Activated T-helper 1 cell treated with anti-CD3 and anti-CD28 coated beads, Interleukin-12 subunit alpha, Interleukin-12 subunit beta, Interleukin-2, Interleukin-4 antibody, amounts not matched to agents 30 ng/mL and 10 ng/mL and 1 ng/mL, durations not matched to agents 14 hours and 24 hours and 36 hours (primary cell): ENCODE data around the gene SUN3. TPM values are rescaled to one million over a fixed set of nuclear protein-coding genes. Genes with fewer than 3 reads are reported as not detected.
"Not testable (repeated sequence)": the region's sequence is repeated elsewhere in the genome, so short reads cannot be mapped to it uniquely, and the experiment has no call there.

Experiments
- DNase-seq: peaks from one replicate; pipeline ENCODE4 v3.0.0; 2021; ENCODE audit warnings: low spot score
- H3K27ac Mint-ChIP-seq: one replicate; pipeline ENCODE4 v1.8.0; 2021; ENCODE audit warnings: mild to moderate bottlenecking, mixed read lengths
- H3K27me3 Mint-ChIP-seq: one replicate; pipeline ENCODE4 v1.8.0; 2022; ENCODE audit warnings: mild to moderate bottlenecking, moderate library complexity, mixed read lengths; ENCODE audit not compliant: insufficient read depth
- H3K36me3 Mint-ChIP-seq: one replicate; pipeline ENCODE4 v1.8.0; 2021; ENCODE audit warnings: low read depth, mixed read lengths
- H3K4me1 Mint-ChIP-seq: one replicate; pipeline ENCODE4 v1.8.0; 2021; ENCODE audit warnings: low read depth, mixed read lengths
- H3K4me3 Mint-ChIP-seq: one replicate; pipeline ENCODE4 v1.8.0; 2021; ENCODE audit warnings: mild to moderate bottlenecking, moderate library complexity, mixed read lengths
- H3K9me3 Mint-ChIP-seq: one replicate; pipeline ENCODE4 v1.8.0; 2021; ENCODE audit warnings: mixed read lengths
- intact Hi-C: fragments of 100-400 bp; cut with micrococcal nuclease; formaldehyde crosslinking; loops from one replicate; pipeline ENCODE4 v1.15.1; 2024
- total RNA-seq: library from RNA; stranded (reverse); gene quantifications from 2 replicates; pipeline ENCODE4 v1.2.3, GENCODE V29; 2022

SUN3 gene
- total RNA-seq, 1 donor from 2014 or later = not detected

GRCh38 chr7:47989607-47990400 is 39.1 kb downstream of the SUN3 start:
- intact Hi-C loops = loop anchor here (2.0 kb wide), 1 partner anchor 309 kb away; no protein-coding TSS in a partner anchor
- Mint-ChIP-seq H3K9me3 (peaks cover 11% of the 10 kb centered on the region), H3K4me1 (peaks cover 17% of the 10 kb centered on the region)
- H3K4me3 Mint-ChIP-seq, H3K27me3 Mint-ChIP-seq, H3K27ac Mint-ChIP-seq, DNase-seq, H3K36me3 Mint-ChIP-seq: not testable (repeated sequence)

DNA sequence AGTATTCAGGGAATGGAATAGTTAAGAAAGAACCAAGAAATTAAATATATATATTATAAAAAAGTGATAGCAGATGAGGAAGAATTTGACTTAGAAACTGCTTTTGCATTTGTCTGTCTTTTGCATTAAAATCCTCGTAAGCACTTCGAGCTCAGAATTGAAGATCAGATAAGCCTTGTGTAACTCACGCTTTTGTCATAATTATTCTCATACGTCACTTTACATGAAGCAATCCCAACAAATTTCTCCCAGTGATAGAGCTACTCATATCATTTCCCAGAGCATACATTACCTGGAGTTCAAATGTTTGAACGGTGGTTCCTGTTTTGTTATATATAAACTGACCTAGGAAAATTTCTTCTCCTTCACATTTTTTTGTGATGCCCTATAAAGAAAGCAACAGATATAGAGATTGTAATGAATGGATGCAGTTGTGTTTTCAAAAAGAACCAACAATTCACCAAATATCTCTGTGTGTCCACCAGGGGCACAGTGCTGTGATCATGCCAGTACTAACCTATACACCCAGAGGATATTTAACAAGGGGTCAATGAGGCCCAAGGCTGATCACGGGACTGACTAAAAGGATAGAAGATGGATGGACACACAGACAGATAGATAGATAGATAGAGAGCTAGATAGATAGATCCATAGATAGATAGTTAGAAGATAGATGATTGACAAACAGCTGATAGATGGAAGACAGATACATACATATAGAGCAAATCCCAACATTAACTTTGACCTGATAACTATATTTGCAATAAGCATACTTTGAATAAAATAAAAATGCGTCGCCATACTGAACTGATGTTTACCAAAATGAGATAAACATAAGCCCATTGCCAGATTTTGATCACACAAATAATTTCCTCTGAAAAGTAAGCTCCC is 40.2 kb downstream of the SUN3 start:
- no peak overlapping the region for H3K27ac Mint-ChIP-seq
- peaks cover 4% of the 10 kb centered on the region for H3K27me3 Mint-ChIP-seq
- intact Hi-C loops = no loop called here
- no peak for DNase-seq
- peaks cover 17% of the 10 kb centered on the region for H3K4me1 Mint-ChIP-seq
- peaks cover 7% of the 10 kb centered on the region for H3K9me3 Mint-ChIP-seq
- H3K4me3 Mint-ChIP-seq = no peak overlapping the region
- H3K36me3 Mint-ChIP-seq = peaks cover 2% of the 10 kb centered on the region

GRCh38 chr7:47982610-47983009 is 46.3 kb downstream of the SUN3 start:
- Mint-ChIP-seq H3K4me1 (peaks cover 13% of the 10 kb centered on the region), H3K4me3 (no peak overlapping the region), H3K27me3 (peaks cover 5% of the 10 kb centered on the region), H3K27ac (no peak overlapping the region), H3K36me3 (peaks cover 11% of the 10 kb centered on the region), H3K9me3 (no peaks in the 10 kb centered on the region)
- intact Hi-C loops = no loop called here
- no peak for DNase-seq

- H3K36me3 Mint-ChIP-seq = peaks cover 24% of the 10 kb centered on the region
- H3K27ac Mint-ChIP-seq, H3K4me3 Mint-ChIP-seq, H3K9me3 Mint-ChIP-seq, H3K27me3 Mint-ChIP-seq, intact Hi-C loops, DNase-seq: not testable (repeated sequence)
- peaks cover 22% of the 10 kb centered on the region for H3K4me1 Mint-ChIP-seq
Observed at GRCh38 chr7:47980648-47981047, 48.3 kb downstream of the SUN3 start.

DNA sequence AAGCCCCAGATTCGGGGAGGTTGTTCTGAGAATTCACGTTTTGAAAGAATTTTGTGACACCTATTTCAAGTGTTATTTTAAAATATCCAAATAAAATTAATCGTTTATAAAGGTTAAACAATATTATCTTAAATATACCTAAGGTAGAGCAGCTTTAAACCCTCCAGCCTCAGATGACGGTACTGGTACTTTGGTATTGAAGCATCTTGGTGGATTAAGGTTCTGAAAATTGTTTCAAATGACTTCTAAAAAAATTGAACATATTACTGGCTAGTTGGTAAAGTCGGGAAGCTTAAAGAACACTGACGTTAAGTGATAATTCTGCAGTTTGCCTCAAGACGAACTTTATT is 49.1 kb downstream of the SUN3 start:
- intact Hi-C loops = loop anchor here (1.0 to 2.0 kb wide), 6 partner anchors 11 to 130 kb away; partner anchors contain the start of genes C7orf57 and UPP1
- Mint-ChIP-seq H3K36me3 (peaks cover 27% of the 10 kb centered on the region), H3K4me3 (peak overlapping the region; percentile 90), H3K9me3 (no peaks in the 10 kb centered on the region), H3K27me3 (peaks cover 5% of the 10 kb centered on the region), H3K4me1 (peaks cover 22% of the 10 kb centered on the region), H3K27ac (no peak overlapping the region)
- DNase-seq = no peak

- intact Hi-C loops = loop anchor here (1.0 to 2.0 kb wide), 6 partner anchors 12 to 131 kb away; partner anchors contain the start of genes C7orf57 and UPP1
- no peaks in the 10 kb centered on the region for H3K9me3 Mint-ChIP-seq
- H3K36me3 Mint-ChIP-seq = peaks cover 30% of the 10 kb centered on the region
- peaks cover 5% of the 10 kb centered on the region for H3K27me3 Mint-ChIP-seq
- peak within 1 kb of the TSS; percentile 90 for H3K4me3 Mint-ChIP-seq
- peaks cover 24% of the 10 kb centered on the region for H3K4me1 Mint-ChIP-seq
- H3K27ac Mint-ChIP-seq = peak within 1 kb of the TSS; percentile 96
- DNase-seq = peak; percentile 88
Observed at GRCh38 chr7:47979145-47979831, 49.6 kb downstream of the SUN3 start, which contains the start of gene HUS1. TSS of gene HUS1 (minus strand) at chr7:47979615. CDS start at chr7:47979519, 96 bp downstream.

DNA sequence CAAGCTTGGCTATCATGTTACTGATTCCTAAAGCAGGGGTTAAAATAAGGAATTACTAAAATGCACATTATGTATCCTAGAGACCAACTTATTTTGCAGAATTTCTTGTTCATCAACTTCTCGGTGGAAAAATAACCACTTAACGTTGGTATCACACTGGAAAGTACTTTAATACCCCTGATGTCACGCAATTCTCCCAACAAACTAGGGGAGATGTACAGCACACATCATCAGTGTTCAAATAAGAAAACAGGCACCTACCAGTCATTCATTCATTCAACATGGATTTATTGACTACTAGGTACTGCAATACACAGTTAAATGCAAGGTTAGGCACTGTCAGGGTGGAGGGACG is 50.1 kb downstream of the SUN3 start:
- Mint-ChIP-seq H3K4me3 (peak overlapping the region; percentile 90), H3K4me1 (peaks cover 29% of the 10 kb centered on the region), H3K27ac (peak overlapping the region; percentile 96)

GRCh38 chr7:47973739-47974138 is 55.2 kb downstream of the SUN3 start:
- H3K4me3 Mint-ChIP-seq = no peak overlapping the region
- no peaks in the 10 kb centered on the region for H3K27me3 Mint-ChIP-seq
- H3K4me1 Mint-ChIP-seq = peaks cover 37% of the 10 kb centered on the region
- no peaks in the 10 kb centered on the region for H3K9me3 Mint-ChIP-seq
- peak overlapping the region; percentile 60 for H3K27ac Mint-ChIP-seq
- DNase-seq = no peak
- intact Hi-C loops = no loop called here
- peaks cover 67% of the 10 kb centered on the region for H3K36me3 Mint-ChIP-seq

More for the DNA sequence above, 50.1 kb downstream of the SUN3 start:
- Mint-ChIP-seq H3K36me3 (peaks cover 35% of the 10 kb centered on the region), H3K9me3 (no peaks in the 10 kb centered on the region), H3K27me3 (peaks cover 5% of the 10 kb centered on the region)
- intact Hi-C loops = loop anchor here (1.0 to 2.0 kb wide), 7 partner anchors 13 to 321 kb away; partner anchors contain the start of genes C7orf57 and UPP1
- no peak for DNase-seq

DNA sequence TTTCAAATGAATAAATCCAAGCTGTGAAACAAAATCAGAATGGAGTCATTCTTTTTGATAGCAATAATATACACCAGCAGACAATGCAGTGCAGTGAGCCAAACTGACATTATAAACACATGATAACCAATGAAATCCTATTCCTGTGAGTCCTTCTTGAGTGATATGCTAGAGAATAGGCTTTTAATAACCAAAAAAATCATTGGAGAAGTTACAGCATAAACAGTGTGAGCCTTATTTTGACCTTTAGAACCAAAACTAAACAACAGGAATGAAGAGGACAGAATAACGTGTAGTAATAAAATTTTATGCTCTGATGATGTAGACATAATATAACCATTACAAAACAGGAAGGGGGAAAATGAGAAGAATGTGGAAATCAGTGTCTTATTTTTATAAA is 58.1 kb downstream of the SUN3 start:
- intact Hi-C loops = no loop called here
- Mint-ChIP-seq H3K27ac (no peak overlapping the region), H3K27me3 (no peaks in the 10 kb centered on the region), H3K4me3 (no peak overlapping the region), H3K4me1 (peaks cover 16% of the 10 kb centered on the region), H3K9me3 (no peaks in the 10 kb centered on the region), H3K36me3 (peaks cover 62% of the 10 kb centered on the region)
- no peak for DNase-seq

GRCh38 chr7:47968847-47969774 is 59.8 kb downstream of the SUN3 start:
- H3K4me1 Mint-ChIP-seq = peaks cover 13% of the 10 kb centered on the region
- no peak overlapping the region for H3K27ac Mint-ChIP-seq
- DNase-seq = peak; percentile 26
- no peaks in the 10 kb centered on the region for H3K27me3 Mint-ChIP-seq
- no peak overlapping the region for H3K4me3 Mint-ChIP-seq
- peaks cover 64% of the 10 kb centered on the region for H3K36me3 Mint-ChIP-seq
- H3K9me3 Mint-ChIP-seq = no peaks in the 10 kb centered on the region
- intact Hi-C loops = loop anchor here (1.0 kb wide), 2 partner anchors 24 to 141 kb away; no protein-coding TSS in a partner anchor

GRCh38 chr7:47967708-47968107 is 61.2 kb downstream of the SUN3 start:
- Mint-ChIP-seq H3K4me3 (no peak overlapping the region), H3K27me3 (no peaks in the 10 kb centered on the region), H3K4me1 (peaks cover 5% of the 10 kb centered on the region), H3K36me3 (peaks cover 57% of the 10 kb centered on the region), H3K9me3 (no peaks in the 10 kb centered on the region), H3K27ac (no peak overlapping the region)
- no peak for DNase-seq
- intact Hi-C loops = no loop called here

GRCh38 chr7:47967123-47967522 is 61.8 kb downstream of the SUN3 start:
- H3K27me3 Mint-ChIP-seq = no peaks in the 10 kb centered on the region
- peaks cover 56% of the 10 kb centered on the region for H3K36me3 Mint-ChIP-seq
- intact Hi-C loops = no loop called here
- H3K27ac Mint-ChIP-seq = no peak overlapping the region
- DNase-seq = no peak
- H3K9me3 Mint-ChIP-seq = no peaks in the 10 kb centered on the region
- H3K4me1 Mint-ChIP-seq = peaks cover 5% of the 10 kb centered on the region
- H3K4me3 Mint-ChIP-seq = no peak overlapping the region
